Sigmoid colon (tissue), 7 donors: ENCODE measurements around the gene KDM3B. TPM values are rescaled to one million over a fixed set of nuclear protein-coding genes. Genes with fewer than 3 reads are reported as not detected.

Experiments
- DNase-seq: peaks from one replicate; pipeline ENCODE4 v3.0.0-alpha.2; 2019
- H3K27ac ChIP-seq, 4 donors: fragments of 200-600 bp; sonication (generic); one replicate each; pipeline ENCODE4 v1.5.1; 2016 to 2019; ENCODE audit warnings: mild to moderate bottlenecking in 1 of 4
- H3K27me3 ChIP-seq, 3 donors: fragments of 200-600 bp; sonication (generic); one replicate each; pipeline ENCODE4 v1.5.1; 2019; ENCODE audit warnings: mild to moderate bottlenecking in 1 of 3
- H3K36me3 ChIP-seq, 4 donors: fragments of 200-600 bp; sonication (generic); one replicate each; pipeline ENCODE4 v1.5.1; 2016 to 2019
- H3K4me1 ChIP-seq, 4 donors: fragments of 200-600 bp; sonication (generic); one replicate each; pipeline ENCODE4 v1.5.1; 2017 to 2019
- H3K4me3 ChIP-seq, 4 donors: fragments of 200-600 bp; sonication (generic); one replicate each; pipeline ENCODE4 v1.5.1; 2017 to 2019; ENCODE audit warnings: mild to moderate bottlenecking in 2 of 4, moderate library complexity in 1 of 4
- H3K9me3 ChIP-seq, 4 donors: fragments of 200-600 bp in 3 of 4; sonication (generic) in 3 of 4; one replicate each; pipeline versions ENCODE4 v1.5.1 to v1.6.1; 2013 to 2019
- CTCF ChIP-seq, 4 experiments: fragments of 450-650 bp in 3 of 4; fragments of 200-600 bp in 1 of 4; IDR thresholded peaks; one replicate each; pipeline ENCODE4 v1.5.1; 2016 to 2019; ENCODE audit warnings: antibody characterized with exemption in 4 of 4, mild to moderate bottlenecking in 3 of 4, moderate library complexity in 2 of 4
- EP300 ChIP-seq, 4 donors: sonication (generic); formaldehyde crosslinking; IDR thresholded peaks; one replicate each; pipeline ENCODE4 v1.6.1; 2017; ENCODE audit warnings: antibody characterized with exemption in 4 of 4
- POLR2A ChIP-seq, 2 donors: fragments of 450-650 bp; IDR thresholded peaks; one replicate each; pipeline ENCODE4 v1.6.1; 2016; ENCODE audit warnings: antibody characterized with exemption in 2 of 2, mild to moderate bottlenecking in 2 of 2, moderate library complexity in 2 of 2
- POLR2AphosphoS5 ChIP-seq, 4 donors: sonication (generic); formaldehyde crosslinking; IDR thresholded peaks; one replicate each; pipeline ENCODE4 v1.6.1; 2017; ENCODE audit warnings: antibody characterized with exemption in 4 of 4
- WGBS, 2 donors: extraction: QIAGEN DNeasy Blood & Tissue Kit; methylation state at CpG; one replicate each; pipeline ENCODE4 v1.1.7; 2013; 5-methylcytosine and 5-hydroxymethylcytosine counted together
- intact Hi-C: fragments of 100-400 bp; cut with DNase I; formaldehyde crosslinking; loops from one replicate; pipeline ENCODE4 v1.15.1; 2023
- polyA plus RNA-seq, 3 donors: library from polyadenylated mRNA; stranded (reverse); fragments of 200-250 nt; gene quantifications; one replicate each; pipeline ENCODE4 v1.2.3, GENCODE V29; 2013
- total RNA-seq, 4 donors: library from RNA; depleted of rRNA; stranded (reverse); fragments of >200 nt; gene quantifications; one replicate each; pipeline ENCODE4 v1.1.0, GENCODE V29; 2016
- donor health status: healthy with polysubstance abuse.
- donor health status: Bipolar disorder and iron deficiency.
- donor health status: healthy.

KDM3B gene
- total and polyA plus RNA-seq, 7 donors = 16.2 to 69.6 (median 54.8) TPM

GRCh38 chr5:138372225-138372624, 19.7 kb downstream of the KDM3B start:
- Histone ChIP-seq H3K27ac (no peak overlapping the region), H3K9me3 (no peaks in the 10 kb centered on the region), H3K4me1 (peaks cover 0 to 43% (median 26%) of the 10 kb centered on the region in 4 donors), H3K27me3 (no peaks in the 10 kb centered on the region), H3K36me3 (peaks cover 0 to 44% (median 30%) of the 10 kb centered on the region in 4 donors), H3K4me3 (no peak overlapping the region)
- DNase-seq = no peak
- intact Hi-C loops = no loop called here
- TF ChIP-seq EP300 (IDR thresholded peaks at IDR 0.05) (no peak), POLR2A (IDR thresholded peaks at IDR 0.05) (no peak), CTCF (IDR thresholded peaks at IDR 0.05) (no peak), POLR2AphosphoS5 (IDR thresholded peaks at IDR 0.05) (no peak)
- 75 to 76% methylated on average over 1 of the region's 1 CpG for WGBS, 2 donors

- peaks cover 2 to 49% (median 34%) of the 10 kb centered on the region in 4 donors for H3K36me3 ChIP-seq
- no peak for TF ChIP-seq EP300 (IDR thresholded peaks at IDR 0.05)
- no peak for TF ChIP-seq CTCF (IDR thresholded peaks at IDR 0.05)
- no peak for TF ChIP-seq POLR2AphosphoS5 (IDR thresholded peaks at IDR 0.05)
- TF ChIP-seq POLR2A (IDR thresholded peaks at IDR 0.05) = no peak
- intact Hi-C loops = no loop called here
- peaks cover 0 to 38% (median 22%) of the 10 kb centered on the region in 4 donors for H3K4me1 ChIP-seq
- no peak overlapping the region for H3K4me3 ChIP-seq
- no peak for DNase-seq
- H3K27me3 ChIP-seq = no peaks in the 10 kb centered on the region
- WGBS, 2 donors = 72 to 93% methylated on average over 5 of the region's 5 CpGs
- H3K9me3 ChIP-seq = no peaks in the 10 kb centered on the region
- H3K27ac ChIP-seq = no peak overlapping the region
Observed at GRCh38 chr5:138372653-138373052, 20.2 kb downstream of the KDM3B start.

- Histone ChIP-seq H3K4me1 (no peaks in the 10 kb centered on the region), H3K9me3 (no peaks in the 10 kb centered on the region), H3K4me3 (no peak overlapping the region), H3K27me3 (no peaks in the 10 kb centered on the region), H3K27ac (no peak overlapping the region), H3K36me3 (peaks cover 17 to 100% (median 62%) of the 10 kb centered on the region in 4 donors)
- no peak for TF ChIP-seq CTCF (IDR thresholded peaks at IDR 0.05)
- no peak for TF ChIP-seq EP300 (IDR thresholded peaks at IDR 0.05)
- no peak for TF ChIP-seq POLR2AphosphoS5 (IDR thresholded peaks at IDR 0.05)
- TF ChIP-seq POLR2A (IDR thresholded peaks at IDR 0.05) = no peak
- intact Hi-C loops = no loop called here
- 88 to 97% methylated on average over 8 of the region's 8 CpGs for WGBS, 2 donors
- no peak for DNase-seq
Observed at GRCh38 chr5:138382347-138382746, 29.9 kb downstream of the KDM3B start.

- intact Hi-C loops = no loop called here
- no peaks in the 10 kb centered on the region for H3K9me3 ChIP-seq
- no peaks in the 10 kb centered on the region for H3K4me1 ChIP-seq
- 94 to 95% methylated on average over 1 of the region's 1 CpG for WGBS, 2 donors
- no peak for DNase-seq
- H3K4me3 ChIP-seq = no peak overlapping the region
- peaks cover 13 to 88% (median 48%) of the 10 kb centered on the region in 4 donors for H3K36me3 ChIP-seq
- TF ChIP-seq POLR2A (IDR thresholded peaks at IDR 0.05) (no peak), EP300 (IDR thresholded peaks at IDR 0.05) (no peak), POLR2AphosphoS5 (IDR thresholded peaks at IDR 0.05) (no peak), CTCF (IDR thresholded peaks at IDR 0.05) (no peak)
- no peak overlapping the region for H3K27ac ChIP-seq
- H3K27me3 ChIP-seq = no peaks in the 10 kb centered on the region
Observed at GRCh38 chr5:138385660-138386059, 33.2 kb downstream of the KDM3B start.

- no peak overlapping the region for H3K4me3 ChIP-seq
- no peaks in the 10 kb centered on the region for H3K27me3 ChIP-seq
- no peaks in the 10 kb centered on the region for H3K4me1 ChIP-seq
- TF ChIP-seq POLR2AphosphoS5 (IDR thresholded peaks at IDR 0.05) (no peak), CTCF (IDR thresholded peaks at IDR 0.05) (no peak)
- DNase-seq = no peak
- WGBS, 2 donors = 94 to 96% methylated on average over 10 of the region's 10 CpGs
- intact Hi-C loops = no loop called here
- H3K36me3 ChIP-seq = peaks cover 16 to 88% (median 47%) of the 10 kb centered on the region in 4 donors
- no peak overlapping the region for H3K27ac ChIP-seq
- no peaks in the 10 kb centered on the region for H3K9me3 ChIP-seq
Observed at GRCh38 chr5:138386290-138386689, 33.8 kb downstream of the KDM3B start.
